ENCODE results near the gene FKBP11. TPM values are rescaled to one million over a fixed set of nuclear protein-coding genes. Genes with fewer than 3 reads are reported as not detected.

FKBP11 gene
- total and polyA plus RNA-seq, 2 donors (not counting 3 experiments of a cell fraction or from before 2014, with no cell fraction given) = 74.2 to 81.2 TPM

- peaks cover 16% of the 10 kb centered on the region for H4K20me1 ChIP-seq (replicated peaks; ENCODE audit: control insufficient read depth, extremely low read depth, insufficient read depth, low read length)
- FAIRE-seq (no peak), DNase-seq (ENCODE audit: low read depth, low spot score) (no peak)
- peaks cover 5 to 6% of the 10 kb centered on the region in 2 experiments for H3K36me3 ChIP-seq (ENCODE audit: control insufficient read depth in 2 of 2, extremely low read depth in 1 of 2, insufficient read depth in 2 of 2, low read length in 2 of 2)
- no peak overlapping the region for H3K4me3 ChIP-seq (replicated peaks in 1 of 3; ENCODE audit: insufficient read depth in 1 of 3, low read depth in 1 of 3, low read length in 3 of 3)
- no peak for TF ChIP-seq GATA2 (IDR thresholded peaks at IDR 0.05; ENCODE audit: insufficient read depth, insufficient read length, low read depth, low read length)
- TF ChIP-seq POLR2AphosphoS5 (IDR thresholded peaks at IDR 0.05; ENCODE audit: insufficient read depth, low read depth, low read length) = no peak
- no peak for TF ChIP-seq MYC (IDR thresholded peaks at IDR 0.05; ENCODE audit: low read depth, low read length)
- TF ChIP-seq POLR2A (IDR thresholded peaks at IDR 0.05; ENCODE audit: low read depth, low read length) = no peak
- TF ChIP-seq CTCF (IDR thresholded peaks at IDR 0.05; ENCODE audit: extremely low read depth in 1 of 2, insufficient read depth in 1 of 2, low read depth in 1 of 2, low read length in 2 of 2) = no peak
- H3K27me3 ChIP-seq (ENCODE audit: control insufficient read depth in 2 of 2, insufficient read depth in 2 of 2, low read length in 2 of 2) = no peaks in the 10 kb centered on the region
- peaks cover 73% of the 10 kb centered on the region for H3K79me2 ChIP-seq (ENCODE audit: control insufficient read depth, insufficient read depth, low read length)
- H3K27ac ChIP-seq (ENCODE audit: insufficient read depth, low read depth, low read length) = no peak overlapping the region
- no peak overlapping the region for H3K9ac ChIP-seq (replicated peaks; ENCODE audit: extremely low read depth, insufficient read depth, low read length)
- no peaks in the 10 kb centered on the region for H3K4me1 ChIP-seq (ENCODE audit: control insufficient read depth, extremely low read depth, insufficient read depth, low read length)
- intact Hi-C loops (cut with micrococcal nuclease) (no loop called here), dilution Hi-C loops (cut with MboI; ENCODE audit: extremely low pct_ligation_motif_present, low sequenced_read_pairs) (no loop called here)
- CTCF ChIA-PET = interaction anchor here (0.7 to 1.3 kb wide), 2 partner anchors 40 to 95 kb away, joined by 3 to 4 read pairs; no protein-coding TSS in a partner anchor
- no peak overlapping the region for H3K4me2 ChIP-seq (ENCODE audit: insufficient read depth, low read length)
- no peaks in the 10 kb centered on the region for H3K9me1 ChIP-seq (replicated peaks; ENCODE audit: control insufficient read depth, extremely low read depth, insufficient read depth, low read length)
- POLR2A ChIA-PET = interaction anchor here (0.6 kb wide), 2 partner anchors 183 to 299 kb away, joined by 3 to 4 read pairs; no protein-coding TSS in a partner anchor
- no peaks in the 10 kb centered on the region for H3K9me3 ChIP-seq (replicated peaks; ENCODE audit: control insufficient read depth, insufficient read depth, low read length)
- BruUV-seq (replicated peaks) = no TSS peak
- H2AFZ ChIP-seq (ENCODE audit: low read depth, low read length) = no peak overlapping the region
Observed at GRCh38 chr12:48947727-48948126, 22.4 kb upstream of the FKBP11 start.

GRCh38 chr12:48946943-48947342 is 21.7 kb upstream of the FKBP11 start:
- Histone ChIP-seq H3K27ac (ENCODE audit: insufficient read depth, low read depth, low read length) (no peak overlapping the region), H3K36me3 (ENCODE audit: control insufficient read depth in 2 of 2, extremely low read depth in 1 of 2, insufficient read depth in 2 of 2, low read length in 2 of 2) (peaks cover 5 to 6% of the 10 kb centered on the region in 2 experiments), H2AFZ (ENCODE audit: low read depth, low read length) (no peak overlapping the region), H3K4me1 (ENCODE audit: control insufficient read depth, extremely low read depth, insufficient read depth, low read length) (no peaks in the 10 kb centered on the region), H3K4me2 (ENCODE audit: insufficient read depth, low read length) (no peak overlapping the region), H3K27me3 (ENCODE audit: control insufficient read depth in 2 of 2, insufficient read depth in 2 of 2, low read length in 2 of 2) (no peaks in the 10 kb centered on the region), H3K79me2 (ENCODE audit: control insufficient read depth, insufficient read depth, low read length) (peaks cover 69% of the 10 kb centered on the region), H3K9ac (replicated peaks; ENCODE audit: extremely low read depth, insufficient read depth, low read length) (no peak overlapping the region), H3K4me3 (replicated peaks in 1 of 3; ENCODE audit: insufficient read depth in 1 of 3, low read depth in 1 of 3, low read length in 3 of 3) (no peak overlapping the region), H3K9me3 (replicated peaks; ENCODE audit: control insufficient read depth, insufficient read depth, low read length) (no peaks in the 10 kb centered on the region), H3K9me1 (replicated peaks; ENCODE audit: control insufficient read depth, extremely low read depth, insufficient read depth, low read length) (no peaks in the 10 kb centered on the region), H4K20me1 (replicated peaks; ENCODE audit: control insufficient read depth, extremely low read depth, insufficient read depth, low read length) (peaks cover 14% of the 10 kb centered on the region)
- no peak for TF ChIP-seq MYC (IDR thresholded peaks at IDR 0.05; ENCODE audit: low read depth, low read length)
- TF ChIP-seq JUN (IDR thresholded peaks at IDR 0.05; ENCODE audit: borderline replicate concordance, insufficient read depth, insufficient read length, low read depth) = no peak
- no peak for TF ChIP-seq FOS (IDR thresholded peaks at IDR 0.05; ENCODE audit: borderline replicate concordance, insufficient read depth, low read length)
- TF ChIP-seq GATA2 (IDR thresholded peaks at IDR 0.05; ENCODE audit: insufficient read depth, insufficient read length, low read depth, low read length) = no peak
- TF ChIP-seq CTCF (IDR thresholded peaks at IDR 0.05; ENCODE audit: extremely low read depth in 1 of 2, insufficient read depth in 1 of 2, low read depth in 1 of 2, low read length in 2 of 2) = no peak
- TF ChIP-seq POLR2AphosphoS5 (IDR thresholded peaks at IDR 0.05; ENCODE audit: insufficient read depth, low read depth, low read length) = no peak
- TF ChIP-seq POLR2A (IDR thresholded peaks at IDR 0.05; ENCODE audit: low read depth, low read length) = no peak
- TF ChIP-seq, protein P1, sequence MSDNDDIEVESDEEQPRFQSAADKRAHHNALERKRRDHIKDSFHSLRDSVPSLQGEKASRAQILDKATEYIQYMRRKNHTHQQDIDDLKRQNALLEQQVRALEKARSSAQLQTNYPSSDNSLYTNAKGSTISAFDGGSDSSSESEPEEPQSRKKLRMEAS (IDR thresholded peaks at IDR 0.05; ENCODE audit: insufficient read depth, insufficient read length) = no peak
- TF ChIP-seq EZH2 (IDR thresholded peaks at IDR 0.05; ENCODE audit: borderline replicate concordance, low read depth, low read length, severe bottlenecking) = no peak
- intact Hi-C loops (cut with micrococcal nuclease) (no loop called here), dilution Hi-C loops (cut with MboI; ENCODE audit: extremely low pct_ligation_motif_present, low sequenced_read_pairs) (no loop called here)
- FAIRE-seq (no peak), DNase-seq (ENCODE audit: low read depth, low spot score) (no peak)
- ChIA-PET CTCF (interaction anchor here (0.7 to 1.3 kb wide), 2 partner anchors 41 to 94 kb away, joined by 3 to 4 read pairs; no protein-coding TSS in a partner anchor), POLR2A (no interaction called here)
- no TSS peak for BruUV-seq (replicated peaks)
